K562 (cell line): Measurements from ENCODE around the gene ECPAS. TPM values are rescaled to one million over a fixed set of nuclear protein-coding genes. Genes with fewer than 3 reads are reported as not detected.

ENCODE experiments used
- CUX1 ChIP-seq: fragments of 200-800 bp; sonication (Bioruptor generic); IDR thresholded peaks from 2 replicates; pipeline ENCODE4 v1.6.1; 2016; ENCODE audit warnings: missing genetic modification characterization, missing compliant biosample characterization
- NR1H2 ChIP-seq: sonication (generic); formaldehyde crosslinking; IDR thresholded peaks from 2 replicates; pipeline ENCODE4 v1.4.0; 2020; ENCODE audit warnings: mild to moderate bottlenecking, missing genetic modification reagents
- SUPT5H ChIP-seq: fragments of 450-650 bp; IDR thresholded peaks from 2 replicates; pipeline ENCODE4 v1.6.1; 2016
- TCF15 ChIP-seq: fragments of 250-450 bp; sonication (Bioruptor Pico); IDR thresholded peaks from 2 replicates; pipeline ENCODE4 v1.8.0; 2022; ENCODE audit warnings: moderate library complexity, mild to moderate bottlenecking, inconsistent platforms
- ZBTB8A ChIP-seq: fragments of 450-650 bp; IDR thresholded peaks from 2 replicates; pipeline ENCODE4 v1.6.1; 2018; ENCODE audit warnings: mild to moderate bottlenecking, moderate library complexity; ENCODE audit not compliant: partially characterized antibody
- ZNF740 ChIP-seq, 3 experiments: fragments of 200-800 bp in 1 of 3; sonication (Bioruptor generic) in 1 of 3; sonication (generic) in 1 of 3; formaldehyde crosslinking in 1 of 3; IDR thresholded peaks; 2 replicates each; pipeline versions ENCODE4 v1.6.1 to v1.8.0; 2016 to 2022; ENCODE audit warnings: mild to moderate bottlenecking in 2 of 3, missing compliant biosample characterization in 2 of 3, missing genetic modification characterization in 2 of 3, missing genetic modification reagents in 1 of 3
- polyA plus RNA-seq, 8 experiments: library from polyadenylated mRNA; depleted of rRNA in 4 of 8; stranded (reverse) in 5 of 8; unstranded in 3 of 8; fragments of >200 nt; fragmentation: Nextera tagmentation in 2 of 8; fragmentation: Illumina TruSeq in 1 of 8; extraction: Ambion mirVana in 2 of 8; extraction: Trizol in 1 of 8; gene quantifications; 2 replicates each; pipeline versions ENCODE4 v1.2.1 to v1.2.3, GENCODE V29; 2011 to 2014; ENCODE audit warnings: inconsistent platforms in 1 of 8, missing spikeins in 1 of 8
- total RNA-seq, 7 experiments: library from RNA; depleted of rRNA in 6 of 7; stranded (reverse); fragments of >200 nt in 6 of 7; fragmentation: Illumina TruSeq in 2 of 7; extraction: Trizol in 2 of 7; gene quantifications; 2 replicates each; pipeline versions ENCODE4 v1.2.1 to v1.2.3, GENCODE V29; 2011 to 2021; ENCODE audit warnings: low replicate concordance in 1 of 7
- TF ChIP-seq, protein P1 (sequence below): fragments of 250-450 bp; sonication (Bioruptor Pico); IDR thresholded peaks from 2 replicates; pipeline ENCODE4 v1.8.0; 2021; ENCODE audit warnings: moderate library complexity, mild to moderate bottlenecking, inconsistent platforms

The ECPAS gene
- total and polyA plus RNA-seq, 9 of the 15 experiments (the other 6 are each of a cell fraction or from before 2014, with no cell fraction given) = 14.5 to 90.9 (median 75.7) TPM

DNA sequence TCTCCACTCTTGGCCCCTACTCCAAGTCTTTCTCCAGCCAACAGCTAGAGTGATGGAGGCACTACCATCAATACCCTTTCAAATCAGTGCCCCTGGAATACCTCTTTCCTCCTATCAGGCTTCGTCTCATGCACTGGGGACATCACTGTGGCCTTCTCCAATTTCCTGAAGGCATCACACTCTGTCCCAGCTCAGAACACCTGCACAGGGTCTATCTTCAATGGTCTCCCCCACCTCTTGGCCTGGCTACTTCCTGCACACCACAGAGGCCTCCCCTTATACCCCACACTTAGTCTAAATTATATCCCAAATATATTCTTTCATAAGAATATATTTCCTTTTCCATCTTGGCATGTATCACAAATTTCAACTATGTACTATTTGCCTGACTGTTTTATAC is 34.5 kb downstream of the ECPAS start (continued):
- TF ChIP-seq CUX1 = no peak
- no peak for TF ChIP-seq ZBTB8A
- TF ChIP-seq ZNF740 (CRISPR knock-in tag; IDR thresholded peaks at IDR 0.05) = no peak
- no peak for TF ChIP-seq ZNF740 (tag; IDR thresholded peaks at IDR 0.05)
- TF ChIP-seq, protein P1, sequence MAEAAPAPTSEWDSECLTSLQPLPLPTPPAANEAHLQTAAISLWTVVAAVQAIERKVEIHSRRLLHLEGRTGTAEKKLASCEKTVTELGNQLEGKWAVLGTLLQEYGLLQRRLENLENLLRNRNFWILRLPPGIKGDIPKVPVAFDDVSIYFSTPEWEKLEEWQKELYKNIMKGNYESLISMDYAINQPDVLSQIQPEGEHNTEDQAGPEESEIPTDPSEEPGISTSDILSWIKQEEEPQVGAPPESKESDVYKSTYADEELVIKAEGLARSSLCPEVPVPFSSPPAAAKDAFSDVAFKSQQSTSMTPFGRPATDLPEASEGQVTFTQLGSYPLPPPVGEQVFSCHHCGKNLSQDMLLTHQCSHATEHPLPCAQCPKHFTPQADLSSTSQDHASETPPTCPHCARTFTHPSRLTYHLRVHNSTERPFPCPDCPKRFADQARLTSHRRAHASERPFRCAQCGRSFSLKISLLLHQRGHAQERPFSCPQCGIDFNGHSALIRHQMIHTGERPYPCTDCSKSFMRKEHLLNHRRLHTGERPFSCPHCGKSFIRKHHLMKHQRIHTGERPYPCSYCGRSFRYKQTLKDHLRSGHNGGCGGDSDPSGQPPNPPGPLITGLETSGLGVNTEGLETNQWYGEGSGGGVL (CRISPR knock-in tag) = no peak
- TF ChIP-seq TCF15 = no peak
- TF ChIP-seq SUPT5H = no peak
- no peak for TF ChIP-seq NR1H2 (CRISPR knock-in tag)
